GM18873 (cell line): ENCODE results near the gene FAM185A.
"Not testable (repeated sequence)": the region's sequence is repeated elsewhere in the genome, so short reads cannot be mapped to it uniquely, and the experiment has no call there.

Experiments used
- ATAC-seq: cut with Tn5 transposase; IDR thresholded peaks from one replicate; pipeline ENCODE4 v1.9.1; 2021; ENCODE audit warnings: mild to moderate bottlenecking, moderate library complexity, moderate number of reproducible peaks; ENCODE audit not compliant: unreplicated experiment, low FRiP score

The FAM185A gene

GRCh38 chr7:102776217-102776616 is 27.4 kb downstream of the FAM185A start:
- ATAC-seq = not testable (repeated sequence)

GRCh38 chr7:102778663-102779062 is 29.9 kb downstream of the FAM185A start:
- not testable (repeated sequence) for ATAC-seq

- ATAC-seq = not testable (repeated sequence)
Observed at GRCh38 chr7:102780926-102781325, 32.1 kb downstream of the FAM185A start.

GRCh38 chr7:102788770-102789169 is 40.0 kb downstream of the FAM185A start:
- not testable (repeated sequence) for ATAC-seq

DNA sequence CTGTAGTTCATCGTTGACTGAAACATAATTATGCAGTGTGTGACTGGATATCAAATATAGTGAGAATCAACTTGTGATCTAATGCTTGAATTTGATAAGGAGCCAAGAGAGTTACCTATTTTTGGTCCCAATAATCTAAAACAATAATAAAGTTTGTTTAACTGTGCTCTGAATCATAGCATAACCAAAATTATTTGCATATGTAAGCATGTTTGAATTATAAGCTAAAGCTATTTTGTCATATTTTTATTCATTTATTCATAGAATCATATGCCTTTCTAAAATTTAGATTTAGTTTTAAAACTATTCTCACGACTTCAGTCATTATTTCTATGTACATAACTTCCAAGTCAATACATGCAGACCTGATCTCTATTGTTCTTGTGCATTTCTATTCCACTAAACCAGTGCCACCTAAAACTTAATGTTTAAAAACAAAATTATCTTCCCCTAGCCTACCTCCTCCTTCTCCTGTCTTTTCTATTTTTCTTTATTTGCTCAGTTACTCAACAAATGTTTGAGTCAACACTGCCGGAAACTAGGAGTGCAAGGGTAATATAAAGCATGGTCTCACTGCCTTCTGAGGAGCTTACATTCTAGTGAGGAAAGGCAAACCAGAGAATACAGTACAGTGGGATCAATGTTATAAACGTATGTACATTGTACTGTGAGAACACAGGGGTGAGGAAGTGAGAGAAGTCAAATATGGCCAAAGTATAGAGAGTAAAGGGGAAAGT is 41.7 kb downstream of the FAM185A start:
- not testable (repeated sequence) for ATAC-seq

- ATAC-seq = not testable (repeated sequence)
Observed at GRCh38 chr7:102791367-102791766, 42.6 kb downstream of the FAM185A start.

DNA sequence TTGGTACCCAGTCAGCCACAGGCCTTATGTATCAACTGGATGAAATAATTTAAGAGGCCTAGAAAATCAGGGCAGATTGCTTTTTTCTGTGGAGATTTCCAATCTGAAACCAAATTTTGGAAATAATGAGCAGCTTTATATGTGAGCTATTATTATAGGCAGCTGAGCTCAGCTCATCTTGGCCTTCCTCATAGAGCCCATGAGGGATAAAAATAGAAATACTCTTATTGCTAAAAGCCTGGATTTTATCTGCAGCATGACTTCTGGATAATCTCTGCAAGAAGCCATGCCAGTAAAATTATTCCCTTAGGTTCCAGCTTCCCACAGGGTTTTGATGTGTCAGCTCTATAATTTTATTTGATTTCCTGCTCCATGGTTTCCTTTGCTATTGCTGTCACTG is 43.0 kb downstream of the FAM185A start:
- ATAC-seq = not testable (repeated sequence)

- not testable (repeated sequence) for ATAC-seq
Observed at GRCh38 chr7:102794567-102794966, 45.8 kb downstream of the FAM185A start.

- not testable (repeated sequence) for ATAC-seq
Observed at GRCh38 chr7:102795987-102796595, 47.3 kb downstream of the FAM185A start.

DNA sequence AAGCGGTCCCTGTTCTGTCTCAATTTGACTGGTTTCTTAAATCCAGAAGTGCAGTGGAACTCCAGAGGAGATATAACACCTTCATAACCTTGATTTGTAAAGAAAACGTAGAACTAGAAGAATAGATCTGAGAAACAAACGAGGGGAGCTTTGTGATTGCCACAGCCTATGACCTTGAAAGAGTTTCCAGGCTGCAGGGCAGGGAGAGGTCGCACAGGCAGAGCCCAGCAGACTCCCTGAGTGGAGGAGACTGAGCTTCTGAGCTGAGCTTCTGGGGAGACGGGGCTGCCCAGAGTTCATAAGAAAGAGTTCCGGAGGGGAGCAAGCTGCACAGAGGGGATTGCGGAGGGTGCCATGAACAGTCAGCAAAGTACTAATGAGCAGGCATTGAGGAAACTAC is 57.8 kb downstream of the FAM185A start:
- ATAC-seq = no peak

GRCh38 chr7:102810916-102811315 is 62.1 kb downstream of the FAM185A start:
- no peak for ATAC-seq

DNA sequence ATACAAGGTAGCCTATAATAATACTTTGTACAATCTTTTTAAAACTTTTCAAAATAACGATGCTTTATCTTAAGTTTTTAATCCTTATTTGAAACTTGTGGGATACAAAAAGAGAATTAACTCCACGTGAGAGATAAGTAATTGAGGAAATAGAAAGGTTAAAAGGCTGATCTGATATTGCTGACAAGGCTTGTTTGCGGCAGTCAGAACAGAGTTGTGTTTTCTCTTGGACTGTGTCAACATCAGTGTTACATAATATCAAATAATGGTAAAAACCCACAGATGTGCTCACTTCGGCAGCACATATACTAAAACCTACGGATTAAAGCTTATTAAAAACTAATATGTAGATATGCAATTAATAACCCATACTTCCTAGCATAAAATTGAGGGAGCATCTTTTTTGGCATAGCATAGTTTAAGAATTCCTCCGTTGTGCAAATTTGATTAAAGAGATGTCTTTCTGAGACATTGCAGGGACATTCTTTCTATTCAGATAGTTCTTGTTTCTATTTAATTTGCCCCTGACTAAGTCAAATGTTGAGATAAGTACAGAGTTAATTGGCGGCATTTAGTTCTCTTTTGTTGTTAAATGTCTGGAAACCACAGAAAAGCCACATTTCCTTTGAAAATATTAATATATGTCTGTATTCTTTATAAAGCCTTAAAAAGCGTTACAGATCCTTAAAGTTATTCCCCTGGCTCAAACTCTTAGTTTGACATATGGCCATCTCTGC is 63.3 kb downstream of the FAM185A start:
- no peak for ATAC-seq

DNA sequence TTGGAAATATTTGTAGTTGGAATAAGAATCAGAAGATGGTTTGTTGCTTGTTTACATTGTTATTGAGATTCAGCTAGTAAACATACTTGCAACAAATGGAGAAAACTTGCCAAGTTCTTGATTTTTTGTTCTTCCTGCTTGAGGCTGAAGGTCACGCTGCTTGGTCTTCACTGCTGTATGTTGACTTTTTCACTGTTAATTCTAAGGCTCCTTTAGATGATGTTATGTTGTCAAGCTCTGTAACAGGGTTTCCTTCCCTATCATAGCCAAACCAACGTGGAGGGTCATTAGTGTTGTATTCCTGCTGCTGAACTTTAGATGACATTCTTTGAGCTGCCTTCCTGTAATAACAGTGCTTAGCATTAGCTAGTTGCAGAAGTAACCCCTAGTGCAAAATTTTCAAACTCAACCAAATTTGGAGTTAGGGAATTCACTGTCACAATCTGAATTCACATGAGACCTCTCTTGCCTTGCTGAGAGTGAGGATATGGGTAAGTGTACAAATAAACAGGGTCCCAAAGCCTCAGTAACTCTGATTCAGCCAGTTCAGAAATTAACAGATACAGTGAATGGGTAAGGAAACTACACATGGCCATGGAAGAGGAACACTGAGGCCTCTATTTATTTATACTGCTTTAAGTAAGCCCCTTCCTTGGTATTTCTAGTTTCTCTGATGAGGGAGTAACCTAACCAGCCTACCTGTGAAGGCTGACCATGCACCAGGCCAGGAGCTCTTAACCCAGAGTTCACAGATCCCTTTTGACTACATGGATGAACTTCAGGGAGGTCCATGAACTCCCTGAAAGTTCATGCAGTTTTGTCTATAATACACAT is 64.6 kb downstream of the FAM185A start:
- no peak for ATAC-seq

DNA sequence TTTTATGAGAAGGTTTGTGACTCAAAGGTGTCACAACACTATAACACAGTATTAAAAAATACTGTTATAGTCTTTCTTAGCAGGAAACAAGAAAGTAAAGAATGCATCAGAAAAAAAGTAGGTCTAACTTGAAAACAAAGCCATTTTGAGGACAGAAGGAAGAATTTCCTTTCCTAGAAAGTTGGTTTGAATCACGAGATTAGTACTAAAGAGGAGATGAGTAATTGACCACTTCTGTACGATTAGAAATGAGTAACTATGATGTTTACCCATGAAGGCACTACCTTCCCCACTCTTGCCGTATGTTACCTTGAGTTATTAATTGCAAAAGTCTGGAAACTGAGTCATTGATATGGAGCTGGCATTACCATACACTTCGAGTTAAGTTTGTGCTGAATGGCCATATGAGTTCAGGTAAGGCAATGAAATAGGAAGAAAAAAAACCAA is 65.2 kb downstream of the FAM185A start:
- ATAC-seq = no peak

DNA sequence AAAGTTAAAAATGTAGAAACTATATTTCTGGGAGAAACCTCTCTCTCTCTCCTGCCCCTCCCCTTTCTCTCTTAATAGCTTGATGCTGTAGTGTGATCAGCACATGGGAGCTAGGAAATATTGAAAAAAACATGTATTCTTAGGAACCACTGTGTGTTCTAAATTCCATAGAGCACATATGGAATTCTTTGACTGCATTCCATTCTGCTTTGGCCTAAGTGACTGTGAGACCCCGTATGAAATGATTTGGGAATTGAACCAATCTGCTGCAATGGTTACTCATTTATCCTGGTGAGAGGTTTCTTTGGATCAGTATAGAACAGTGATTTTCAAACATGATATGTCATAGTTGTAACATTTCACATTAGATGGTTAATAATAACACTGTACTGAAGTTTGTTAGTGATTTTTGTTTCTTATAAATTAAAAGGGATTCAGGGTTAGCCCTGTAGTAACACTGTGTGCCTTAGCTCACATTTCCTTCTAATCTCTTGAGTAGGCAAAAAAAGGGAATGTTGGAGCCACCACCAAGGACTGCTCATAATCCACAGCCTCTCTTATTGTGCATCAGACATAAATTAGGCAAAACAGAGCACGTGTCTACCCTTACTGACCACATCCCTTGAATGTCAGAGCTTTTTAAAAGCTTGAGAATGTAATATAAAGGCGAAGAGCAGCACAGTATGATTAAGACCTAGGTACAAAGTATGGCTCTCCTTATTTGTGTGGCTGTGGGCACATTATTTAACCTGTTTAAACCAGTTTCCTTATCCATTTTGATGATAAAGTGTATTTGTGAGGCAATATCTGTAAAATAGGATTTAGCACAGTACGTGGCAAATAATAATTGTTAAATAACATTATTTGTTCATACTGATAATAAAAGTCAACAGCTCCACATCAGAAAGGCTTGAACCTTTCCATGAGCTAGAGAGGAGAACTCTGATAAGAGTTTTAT is 69.1 kb downstream of the FAM185A start:
- ATAC-seq = no peak

DNA sequence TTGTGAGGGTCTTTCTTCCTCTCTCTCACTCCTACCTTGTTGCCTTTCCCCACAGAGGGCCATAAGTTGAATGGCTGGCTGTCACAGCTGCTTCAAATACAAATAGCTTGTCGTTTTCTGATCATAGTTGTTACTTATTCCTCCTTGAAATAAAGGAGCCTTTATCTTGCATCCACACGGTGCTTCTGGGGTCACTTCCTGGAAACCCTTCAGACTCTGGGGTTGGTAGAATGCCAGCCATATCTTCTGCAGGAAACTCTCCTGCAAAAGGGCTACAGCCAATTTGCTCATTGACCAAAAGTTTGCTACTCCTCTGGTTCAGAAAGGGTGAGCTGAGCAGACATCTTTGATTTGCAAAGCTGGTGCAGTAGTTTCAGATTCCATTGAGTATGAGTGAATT is 70.4 kb downstream of the FAM185A start:
- no peak for ATAC-seq

- no peak for ATAC-seq
Observed at GRCh38 chr7:102821994-102822747, 73.4 kb downstream of the FAM185A start.

GRCh38 chr7:102823390-102824119 is 74.8 kb downstream of the FAM185A start:
- ATAC-seq = no peak
